Right atrium auricular region (tissue), 2 donors: ENCODE data around the gene ETV3L. TPM values are rescaled to one million over a fixed set of nuclear protein-coding genes. Genes with fewer than 3 reads are reported as not detected.

Experiments
- DNase-seq: peaks from one replicate; pipeline ENCODE4 v3.0.0-alpha.2; 2019; ENCODE audit warnings: low spot score
- H3K27ac ChIP-seq, 2 donors: fragments of 200-600 bp; sonication (generic); 1 replicate in 1 of 2; 2 replicates in 1 of 2; pipeline ENCODE4 v1.5.1; 2016 to 2019
- H3K27me3 ChIP-seq, 2 donors: fragments of 200-600 bp; sonication (generic); one replicate each; pipeline versions ENCODE4 v1.5.1 to v1.6.0; 2017 to 2019
- H3K36me3 ChIP-seq: fragments of 200-600 bp; sonication (generic); one replicate; pipeline ENCODE4 v1.5.1; 2016
- H3K4me1 ChIP-seq, 2 donors: fragments of 200-600 bp; sonication (generic); one replicate each; pipeline versions ENCODE4 v1.5.1 to v1.6.0; 2017 to 2019
- H3K4me3 ChIP-seq, 2 donors: fragments of 200-600 bp; sonication (generic); 1 replicate in 1 of 2; 2 replicates in 1 of 2; pipeline ENCODE4 v1.5.1; 2017 to 2019; ENCODE audit warnings: mild to moderate bottlenecking in 1 of 2, moderate library complexity in 1 of 2
- H3K9me3 ChIP-seq, 2 donors: fragments of 200-600 bp; sonication (generic); one replicate each; pipeline ENCODE4 v1.5.1; 2019
- total RNA-seq, 2 donors: library from RNA; depleted of rRNA; stranded (reverse); fragments of >200 nt; gene quantifications; one replicate each; pipeline ENCODE4 v1.1.0, GENCODE V29; 2016
- TF ChIP-seq, protein P1 (sequence below), 2 donors: fragments of 200-600 bp; sonication (generic); IDR thresholded peaks; one replicate each; pipeline ENCODE4 v1.5.1; 2019; ENCODE audit warnings: antibody characterized with exemption in 2 of 2

The ETV3L gene
- total RNA-seq, 2 donors from 2014 or later, result not detected

DNA sequence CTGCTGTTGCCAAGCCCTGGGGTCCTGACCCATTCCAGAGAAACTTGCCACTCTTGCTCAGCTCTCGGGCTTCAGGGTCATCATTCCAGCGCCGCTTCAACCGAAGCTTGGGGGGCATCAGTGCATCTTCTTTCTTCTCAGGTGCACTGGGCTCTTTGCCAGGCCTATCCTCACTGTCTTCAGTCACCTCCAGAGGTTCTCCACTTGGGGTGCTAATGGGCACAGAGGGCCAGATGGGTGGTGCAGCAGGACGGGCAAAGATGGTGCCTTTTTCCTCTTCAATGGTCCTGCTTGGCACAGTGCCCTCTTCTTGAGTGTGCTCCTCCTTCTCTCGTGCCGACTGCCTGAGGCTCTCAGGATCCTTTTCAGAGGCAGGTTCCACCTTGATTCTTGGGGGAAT is 25.2 kb upstream of the ETV3L start:
- H3K27me3 ChIP-seq, result no peaks in the 10 kb centered on the region
- H3K36me3 ChIP-seq, result peaks cover 62% of the 10 kb centered on the region
- no peak overlapping the region for H3K27ac ChIP-seq
- H3K4me1 ChIP-seq, result no peaks in the 10 kb centered on the region
- H3K9me3 ChIP-seq, result no peaks in the 10 kb centered on the region
- no peak overlapping the region for H3K4me3 ChIP-seq
- no peak for DNase-seq
- TF ChIP-seq, protein P1, sequence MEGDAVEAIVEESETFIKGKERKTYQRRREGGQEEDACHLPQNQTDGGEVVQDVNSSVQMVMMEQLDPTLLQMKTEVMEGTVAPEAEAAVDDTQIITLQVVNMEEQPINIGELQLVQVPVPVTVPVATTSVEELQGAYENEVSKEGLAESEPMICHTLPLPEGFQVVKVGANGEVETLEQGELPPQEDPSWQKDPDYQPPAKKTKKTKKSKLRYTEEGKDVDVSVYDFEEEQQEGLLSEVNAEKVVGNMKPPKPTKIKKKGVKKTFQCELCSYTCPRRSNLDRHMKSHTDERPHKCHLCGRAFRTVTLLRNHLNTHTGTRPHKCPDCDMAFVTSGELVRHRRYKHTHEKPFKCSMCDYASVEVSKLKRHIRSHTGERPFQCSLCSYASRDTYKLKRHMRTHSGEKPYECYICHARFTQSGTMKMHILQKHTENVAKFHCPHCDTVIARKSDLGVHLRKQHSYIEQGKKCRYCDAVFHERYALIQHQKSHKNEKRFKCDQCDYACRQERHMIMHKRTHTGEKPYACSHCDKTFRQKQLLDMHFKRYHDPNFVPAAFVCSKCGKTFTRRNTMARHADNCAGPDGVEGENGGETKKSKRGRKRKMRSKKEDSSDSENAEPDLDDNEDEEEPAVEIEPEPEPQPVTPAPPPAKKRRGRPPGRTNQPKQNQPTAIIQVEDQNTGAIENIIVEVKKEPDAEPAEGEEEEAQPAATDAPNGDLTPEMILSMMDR (IDR thresholded peaks at IDR 0.05), result no peak

DNA sequence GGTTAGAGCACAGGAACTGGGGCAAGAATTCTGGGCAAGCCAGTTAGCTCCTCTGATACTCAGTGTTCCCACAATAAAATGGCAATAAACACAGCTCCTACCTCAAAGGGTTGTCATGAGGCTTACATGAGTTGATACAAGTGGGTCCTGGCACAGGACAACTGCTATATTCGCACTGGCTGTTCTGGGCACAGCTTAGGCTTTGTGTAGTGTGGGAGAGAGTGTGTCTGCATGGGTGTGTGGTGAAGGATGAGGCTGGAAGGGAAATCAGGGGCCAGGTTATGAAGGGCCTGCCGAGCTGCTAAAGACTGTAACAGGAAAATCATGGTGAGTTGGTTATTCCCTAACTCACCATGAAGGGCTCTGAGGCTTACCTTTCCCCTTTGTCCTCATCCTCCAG is 19.8 kb upstream of the ETV3L start:
- TF ChIP-seq, protein P1 (IDR thresholded peaks at IDR 0.05), result no peak
- no peak overlapping the region for H3K4me3 ChIP-seq
- H3K4me1 ChIP-seq, result no peaks in the 10 kb centered on the region
- peak; percentile 26 for DNase-seq
- H3K27ac ChIP-seq, result no peak overlapping the region
- peaks cover 18% of the 10 kb centered on the region for H3K36me3 ChIP-seq
- no peaks in the 10 kb centered on the region for H3K9me3 ChIP-seq
- H3K27me3 ChIP-seq, result no peaks in the 10 kb centered on the region

DNA sequence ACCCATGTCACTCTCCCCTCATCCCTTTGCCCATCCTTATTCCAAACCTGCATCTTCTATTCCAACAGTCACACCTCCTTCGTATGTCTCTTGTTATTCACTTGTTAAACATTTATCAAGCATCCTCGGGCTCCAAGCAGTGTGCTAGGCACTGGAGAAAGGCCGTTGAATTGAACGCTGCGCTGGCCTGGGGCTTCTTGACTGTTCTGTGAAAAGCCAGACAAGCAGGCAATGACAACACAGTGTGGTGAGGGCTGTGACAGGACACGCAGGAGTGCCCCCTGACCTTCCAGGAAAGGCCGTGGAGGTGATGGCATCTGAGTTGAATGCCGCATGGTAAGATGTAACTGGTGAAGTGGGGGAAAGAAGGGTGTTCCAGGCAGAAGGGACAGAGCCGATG is 19.4 kb upstream of the ETV3L start:
- TF ChIP-seq, protein P1 (IDR thresholded peaks at IDR 0.05), result no peak
- Histone ChIP-seq H3K9me3 (no peaks in the 10 kb centered on the region), H3K4me1 (no peaks in the 10 kb centered on the region), H3K36me3 (peaks cover 15% of the 10 kb centered on the region), H3K27ac (no peak overlapping the region), H3K27me3 (no peaks in the 10 kb centered on the region), H3K4me3 (no peak overlapping the region)
- DNase-seq, result peak; percentile 38

DNA sequence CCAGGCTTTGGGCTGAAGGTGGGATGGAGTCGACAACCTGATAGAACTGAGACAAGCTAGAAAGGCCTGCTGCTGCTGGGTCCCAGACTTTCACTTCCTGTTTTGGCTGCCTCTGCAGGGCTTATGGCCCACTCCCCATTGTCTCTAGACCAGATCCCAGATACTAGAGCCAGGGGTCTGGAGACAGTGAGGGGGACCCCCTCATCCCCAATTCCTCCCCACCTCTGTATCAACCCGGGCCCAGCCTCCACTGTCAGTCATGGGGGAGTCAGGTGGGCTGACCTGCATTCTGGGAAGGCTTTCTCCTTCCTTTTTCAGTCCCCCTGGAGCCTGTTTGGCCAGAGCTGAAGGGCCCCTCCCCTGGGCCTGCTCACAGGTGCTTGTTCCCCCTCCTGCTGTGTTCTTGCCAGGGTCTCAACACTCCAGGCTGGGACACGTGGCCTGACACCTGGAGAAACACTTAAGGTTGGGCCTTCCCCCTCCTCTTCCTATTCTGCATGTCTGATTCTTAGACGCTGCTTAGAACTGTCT is 18.0 kb upstream of the ETV3L start:
- Histone ChIP-seq H3K4me3 (no peak overlapping the region), H3K27ac (no peak overlapping the region), H3K4me1 (no peaks in the 10 kb centered on the region), H3K9me3 (no peaks in the 10 kb centered on the region), H3K36me3 (peaks cover 6% of the 10 kb centered on the region), H3K27me3 (no peaks in the 10 kb centered on the region)
- no peak for DNase-seq
- TF ChIP-seq, protein P1 (IDR thresholded peaks at IDR 0.05), result no peak

DNA sequence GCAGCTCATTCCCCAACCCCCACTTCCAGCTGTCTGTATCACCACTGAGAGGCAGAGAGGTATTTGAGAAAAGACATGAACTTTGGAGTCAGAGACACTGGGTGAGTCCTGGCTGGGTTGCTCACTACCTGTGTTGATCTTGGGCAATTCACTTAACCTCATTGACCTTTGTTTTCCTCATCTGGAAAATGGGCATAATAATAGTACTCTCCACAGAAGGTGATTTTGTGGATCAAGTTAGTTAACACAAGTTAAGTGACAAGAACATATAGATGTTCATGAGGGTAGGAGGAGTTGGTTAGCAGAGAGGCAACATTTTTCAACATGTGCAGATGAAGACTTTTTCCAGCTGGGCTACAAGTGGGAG is 17.1 kb upstream of the ETV3L start:
- TF ChIP-seq, protein P1 (IDR thresholded peaks at IDR 0.05), result no peak
- H3K4me3 ChIP-seq, result no peak overlapping the region
- H3K4me1 ChIP-seq, result no peaks in the 10 kb centered on the region
- no peaks in the 10 kb centered on the region for H3K9me3 ChIP-seq
- DNase-seq, result no peak
- H3K36me3 ChIP-seq, result no peaks in the 10 kb centered on the region
- no peaks in the 10 kb centered on the region for H3K27me3 ChIP-seq
- no peak overlapping the region for H3K27ac ChIP-seq
